Measurements from ENCODE around the gene TNS3.

The TNS3 gene

DNA sequence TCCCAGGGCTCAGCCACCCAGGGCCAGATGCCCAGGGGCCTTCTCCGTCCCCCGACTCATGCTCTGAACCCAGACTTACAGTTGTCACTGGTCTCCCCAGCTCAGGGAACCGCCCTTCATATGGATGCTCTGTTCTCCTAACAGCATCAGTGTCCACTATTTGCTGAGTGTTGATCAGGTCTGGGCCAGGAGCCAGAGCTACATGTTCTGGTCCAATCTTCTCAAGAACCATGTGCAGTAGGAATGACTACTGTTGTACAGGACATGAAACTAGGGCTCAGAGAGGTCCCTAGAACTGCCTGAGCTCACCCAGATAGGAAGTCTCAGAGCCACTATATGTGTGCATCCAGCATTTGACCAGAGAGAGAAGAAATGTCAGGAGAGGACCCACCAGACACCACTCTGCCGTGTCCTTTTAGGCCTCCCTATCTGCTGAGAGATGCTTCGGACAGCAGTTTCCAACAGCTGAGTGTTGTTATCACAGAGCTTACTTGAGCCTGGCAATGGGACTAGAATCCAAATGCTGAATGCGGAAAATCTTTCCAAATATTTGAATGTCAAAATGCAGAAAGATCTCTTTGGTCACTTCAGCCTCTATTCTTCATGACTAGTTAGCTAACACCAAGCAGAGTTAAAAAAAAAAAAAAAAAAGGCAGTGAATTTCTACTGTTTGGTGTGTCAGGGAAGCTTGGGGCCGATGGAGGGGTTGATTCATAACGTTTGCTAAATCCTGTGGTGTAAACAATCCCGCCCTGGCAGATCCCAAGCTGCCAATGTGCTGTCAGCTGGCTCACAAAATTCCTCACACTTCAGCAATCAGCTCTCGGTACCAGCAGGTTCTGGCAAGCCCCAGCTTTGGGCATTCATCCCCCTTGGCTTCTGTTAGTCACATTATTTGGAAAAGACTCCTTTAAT is 246.1 kb downstream of the TNS3 start:
- Histone ChIP-seq H3K4me1 (ENCODE audit: low read length) (no peaks in the 10 kb centered on the region), H3K4me3 (ENCODE audit: low read length) (no peak overlapping the region), H3F3A (ENCODE audit: insufficient read depth, low read length) (no peaks in the 10 kb centered on the region), H3K36me3 (replicated peaks; ENCODE audit: insufficient read depth, low read length) (peaks cover 23% of the 10 kb centered on the region), H3K9me2 (replicated peaks; ENCODE audit: insufficient read depth, low read length) (no peaks in the 10 kb centered on the region), H4K20me1 (ENCODE audit: insufficient read depth, low read length) (no peaks in the 10 kb centered on the region), H2AFZ (ENCODE audit: low read length) (no peak overlapping the region), H3K9me3 (replicated peaks; ENCODE audit: insufficient read depth, low read length) (no peaks in the 10 kb centered on the region), H3K27ac (ENCODE audit: low read length) (no peak overlapping the region), H3K27me3 (replicated peaks; ENCODE audit: insufficient read depth, low read length) (no peaks in the 10 kb centered on the region), H3K4me2 (ENCODE audit: low read depth, low read length) (no peak overlapping the region), H3K9ac (ENCODE audit: low read length) (no peak overlapping the region), H3K79me2 (ENCODE audit: low read length) (peaks cover 57% of the 10 kb centered on the region)
- DNase-seq = no peak
- TF ChIP-seq EZH2phosphoT487 (IDR thresholded peaks at IDR 0.05; ENCODE audit: low read length) = no peak
- no peak for TF ChIP-seq EZH2 (optimal IDR thresholded peaks at IDR 0.05; ENCODE audit: low read depth, low read length)
- TF ChIP-seq, protein P1, sequence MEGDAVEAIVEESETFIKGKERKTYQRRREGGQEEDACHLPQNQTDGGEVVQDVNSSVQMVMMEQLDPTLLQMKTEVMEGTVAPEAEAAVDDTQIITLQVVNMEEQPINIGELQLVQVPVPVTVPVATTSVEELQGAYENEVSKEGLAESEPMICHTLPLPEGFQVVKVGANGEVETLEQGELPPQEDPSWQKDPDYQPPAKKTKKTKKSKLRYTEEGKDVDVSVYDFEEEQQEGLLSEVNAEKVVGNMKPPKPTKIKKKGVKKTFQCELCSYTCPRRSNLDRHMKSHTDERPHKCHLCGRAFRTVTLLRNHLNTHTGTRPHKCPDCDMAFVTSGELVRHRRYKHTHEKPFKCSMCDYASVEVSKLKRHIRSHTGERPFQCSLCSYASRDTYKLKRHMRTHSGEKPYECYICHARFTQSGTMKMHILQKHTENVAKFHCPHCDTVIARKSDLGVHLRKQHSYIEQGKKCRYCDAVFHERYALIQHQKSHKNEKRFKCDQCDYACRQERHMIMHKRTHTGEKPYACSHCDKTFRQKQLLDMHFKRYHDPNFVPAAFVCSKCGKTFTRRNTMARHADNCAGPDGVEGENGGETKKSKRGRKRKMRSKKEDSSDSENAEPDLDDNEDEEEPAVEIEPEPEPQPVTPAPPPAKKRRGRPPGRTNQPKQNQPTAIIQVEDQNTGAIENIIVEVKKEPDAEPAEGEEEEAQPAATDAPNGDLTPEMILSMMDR (IDR thresholded peaks at IDR 0.05; ENCODE audit: low read length) = no peak

- H3K9ac ChIP-seq (ENCODE audit: low read length) = no peak overlapping the region
- no peak overlapping the region for H3K4me3 ChIP-seq (ENCODE audit: low read length)
- no peaks in the 10 kb centered on the region for H4K20me1 ChIP-seq (ENCODE audit: insufficient read depth, low read length)
- no peaks in the 10 kb centered on the region for H3F3A ChIP-seq (ENCODE audit: insufficient read depth, low read length)
- H3K9me2 ChIP-seq (replicated peaks; ENCODE audit: insufficient read depth, low read length) = no peaks in the 10 kb centered on the region
- no peak overlapping the region for H3K27ac ChIP-seq (ENCODE audit: low read length)
- TF ChIP-seq, protein P1 (IDR thresholded peaks at IDR 0.05; ENCODE audit: low read length) = no peak
- TF ChIP-seq EZH2phosphoT487 (IDR thresholded peaks at IDR 0.05; ENCODE audit: low read length) (no peak), EZH2 (optimal IDR thresholded peaks at IDR 0.05; ENCODE audit: low read depth, low read length) (no peak)
- H3K27me3 ChIP-seq (replicated peaks; ENCODE audit: insufficient read depth, low read length) = no peaks in the 10 kb centered on the region
- H3K4me2 ChIP-seq (ENCODE audit: low read depth, low read length) = no peak overlapping the region
- DNase-seq = no peak
- H3K9me3 ChIP-seq (replicated peaks; ENCODE audit: insufficient read depth, low read length) = no peaks in the 10 kb centered on the region
- no peak overlapping the region for H2AFZ ChIP-seq (ENCODE audit: low read length)
- H3K79me2 ChIP-seq (ENCODE audit: low read length) = peaks cover 57% of the 10 kb centered on the region
- no peaks in the 10 kb centered on the region for H3K4me1 ChIP-seq (ENCODE audit: low read length)
- H3K36me3 ChIP-seq (replicated peaks; ENCODE audit: insufficient read depth, low read length) = peaks cover 28% of the 10 kb centered on the region
These were observed 246.8 kb downstream of the TNS3 start for GRCh38 chr7:47335071-47335470.

DNA sequence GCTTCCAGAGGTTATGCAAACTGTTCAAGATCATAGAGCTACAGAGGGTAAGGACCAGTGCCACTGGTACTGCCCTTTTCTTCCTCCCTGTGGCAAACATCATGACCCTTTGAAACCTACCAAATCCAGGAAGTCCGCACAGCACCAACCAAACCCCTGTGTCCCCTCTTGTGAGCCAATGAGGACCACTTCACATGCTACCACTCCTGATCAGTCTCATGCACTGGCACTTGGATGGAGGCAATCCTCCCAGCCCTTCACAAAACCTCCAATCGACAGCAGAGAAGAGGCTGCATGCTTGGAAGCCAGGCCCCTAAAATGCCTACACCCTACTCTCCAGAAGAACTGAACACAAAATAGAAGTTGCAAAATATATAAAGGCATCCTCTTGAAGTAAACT is 248.0 kb downstream of the TNS3 start:
- TF ChIP-seq EZH2 (optimal IDR thresholded peaks at IDR 0.05; ENCODE audit: low read depth, low read length) (no peak), EZH2phosphoT487 (IDR thresholded peaks at IDR 0.05; ENCODE audit: low read length) (no peak)
- TF ChIP-seq, protein P1 (IDR thresholded peaks at IDR 0.05; ENCODE audit: low read length) = no peak
- H3K4me2 ChIP-seq (ENCODE audit: low read depth, low read length) = no peak overlapping the region
- no peaks in the 10 kb centered on the region for H3F3A ChIP-seq (ENCODE audit: insufficient read depth, low read length)
- no peak overlapping the region for H3K27ac ChIP-seq (ENCODE audit: low read length)
- no peak overlapping the region for H3K9ac ChIP-seq (ENCODE audit: low read length)
- H3K9me2 ChIP-seq (replicated peaks; ENCODE audit: insufficient read depth, low read length) = no peaks in the 10 kb centered on the region
- DNase-seq = no peak
- peaks cover 62% of the 10 kb centered on the region for H3K79me2 ChIP-seq (ENCODE audit: low read length)
- H3K9me3 ChIP-seq (replicated peaks; ENCODE audit: insufficient read depth, low read length) = no peaks in the 10 kb centered on the region
- H2AFZ ChIP-seq (ENCODE audit: low read length) = no peak overlapping the region
- no peaks in the 10 kb centered on the region; the same call in 1 of the 2 replicates for H4K20me1 ChIP-seq (ENCODE audit: insufficient read depth, low read length)
- no peaks in the 10 kb centered on the region for H3K27me3 ChIP-seq (replicated peaks; ENCODE audit: insufficient read depth, low read length)
- H3K4me3 ChIP-seq (ENCODE audit: low read length) = no peak overlapping the region
- peaks cover 33% of the 10 kb centered on the region for H3K36me3 ChIP-seq (replicated peaks; ENCODE audit: insufficient read depth, low read length)
- no peaks in the 10 kb centered on the region for H3K4me1 ChIP-seq (ENCODE audit: low read length)
